HepG2 (cell line): ENCODE data around the gene LRP2. TPM values are rescaled to one million over a fixed set of nuclear protein-coding genes. Genes with fewer than 3 reads are reported as not detected.

ENCODE experiments used
- AKNA ChIP-seq: sonication (generic); formaldehyde crosslinking; IDR thresholded peaks from 2 replicates; pipeline ENCODE4 v1.4.0; 2020; ENCODE audit warnings: missing genetic modification reagents, borderline replicate concordance
- CC2D1A ChIP-seq: sonication (generic); formaldehyde crosslinking; IDR thresholded peaks from 2 replicates; pipeline ENCODE4 v1.8.1; 2023; ENCODE audit warnings: mild to moderate bottlenecking, missing genetic modification reagents
- ELF3 ChIP-seq: IDR thresholded peaks from 2 replicates; pipeline ENCODE4 v1.6.1; 2016; ENCODE audit warnings: missing genetic modification reagents, missing compliant biosample characterization
- HNF4A ChIP-seq: sonication (generic); formaldehyde crosslinking; IDR thresholded peaks from 2 replicates; pipeline ENCODE4 v1.4.0; 2020; ENCODE audit warnings: missing genetic modification reagents
- TAF1 ChIP-seq: sonication (generic); formaldehyde crosslinking; IDR thresholded peaks from 2 replicates; pipeline ENCODE4 v1.4.0; 2020; ENCODE audit warnings: missing genetic modification reagents
- ZKSCAN8 ChIP-seq: IDR thresholded peaks from 2 replicates; pipeline ENCODE4 v1.6.1; 2016; ENCODE audit warnings: borderline replicate concordance, missing genetic modification reagents, missing compliant biosample characterization
- ZNF275 ChIP-seq: sonication (generic); formaldehyde crosslinking; IDR thresholded peaks from 2 replicates; pipeline ENCODE4 v1.8.0; 2022; ENCODE audit warnings: missing genetic modification reagents, mild to moderate bottlenecking, inconsistent platforms, borderline replicate concordance
- polyA plus RNA-seq, 8 experiments: library from polyadenylated mRNA; depleted of rRNA in 3 of 8; stranded (reverse) in 7 of 8; unstranded in 1 of 8; fragments of >200 nt; fragmentation: Illumina TruSeq in 4 of 8; extraction: Trizol in 4 of 8; gene quantifications; 2 replicates each; pipeline versions ENCODE4 v1.2.1 to v1.2.3, GENCODE V29; 2011 to 2016; ENCODE audit warnings: low read depth in 4 of 8, missing spikeins in 1 of 8, mixed read lengths in 1 of 8; ENCODE audit not compliant: insufficient read depth in 1 of 8
- total RNA-seq, 5 experiments: library from RNA; depleted of rRNA; stranded (reverse); fragments of >200 nt; fragmentation: Illumina TruSeq; extraction: Trizol; gene quantifications; 2 replicates each; pipeline ENCODE4 v1.2.3, GENCODE V29; 2016; ENCODE audit warnings: low read depth in 1 of 5
- TF ChIP-seq, protein P1 (sequence below): sonication (generic); formaldehyde crosslinking; IDR thresholded peaks from 2 replicates; pipeline ENCODE4 v1.5.0; 2020; ENCODE audit warnings: mild to moderate bottlenecking, missing genetic modification reagents
- TF ChIP-seq, protein P2 (sequence below): sonication (generic); formaldehyde crosslinking; IDR thresholded peaks from 2 replicates; pipeline ENCODE4 v1.4.0; 2020; ENCODE audit warnings: missing genetic modification reagents
- TF ChIP-seq, protein P3 (sequence below): sonication (generic); formaldehyde crosslinking; IDR thresholded peaks from 2 replicates; pipeline ENCODE4 v1.4.0; 2020; ENCODE audit warnings: missing genetic modification reagents

LRP2 gene
- total and polyA plus RNA-seq, 2 of the 13 experiments (the other 11 are each of a cell fraction or from before 2014, with no cell fraction given), result 0.03 to 0.15 TPM

- TF ChIP-seq AKNA (CRISPR knock-in tag), result no peak
- TF ChIP-seq, protein P1, sequence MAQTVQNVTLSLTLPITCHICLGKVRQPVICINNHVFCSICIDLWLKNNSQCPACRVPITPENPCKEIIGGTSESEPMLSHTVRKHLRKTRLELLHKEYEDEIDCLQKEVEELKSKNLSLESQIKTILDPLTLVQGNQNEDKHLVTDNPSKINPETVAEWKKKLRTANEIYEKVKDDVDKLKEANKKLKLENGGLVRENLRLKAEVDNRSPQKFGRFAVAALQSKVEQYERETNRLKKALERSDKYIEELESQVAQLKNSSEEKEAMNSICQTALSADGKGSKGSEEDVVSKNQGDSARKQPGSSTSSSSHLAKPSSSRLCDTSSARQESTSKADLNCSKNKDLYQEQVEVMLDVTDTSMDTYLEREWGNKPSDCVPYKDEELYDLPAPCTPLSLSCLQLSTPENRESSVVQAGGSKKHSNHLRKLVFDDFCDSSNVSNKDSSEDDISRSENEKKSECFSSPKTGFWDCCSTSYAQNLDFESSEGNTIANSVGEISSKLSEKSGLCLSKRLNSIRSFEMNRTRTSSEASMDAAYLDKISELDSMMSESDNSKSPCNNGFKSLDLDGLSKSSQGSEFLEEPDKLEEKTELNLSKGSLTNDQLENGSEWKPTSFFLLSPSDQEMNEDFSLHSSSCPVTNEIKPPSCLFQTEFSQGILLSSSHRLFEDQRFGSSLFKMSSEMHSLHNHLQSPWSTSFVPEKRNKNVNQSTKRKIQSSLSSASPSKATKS (CRISPR knock-in tag), result no peak
- TF ChIP-seq TAF1 (CRISPR knock-in tag), result no peak
- TF ChIP-seq, protein P2, sequence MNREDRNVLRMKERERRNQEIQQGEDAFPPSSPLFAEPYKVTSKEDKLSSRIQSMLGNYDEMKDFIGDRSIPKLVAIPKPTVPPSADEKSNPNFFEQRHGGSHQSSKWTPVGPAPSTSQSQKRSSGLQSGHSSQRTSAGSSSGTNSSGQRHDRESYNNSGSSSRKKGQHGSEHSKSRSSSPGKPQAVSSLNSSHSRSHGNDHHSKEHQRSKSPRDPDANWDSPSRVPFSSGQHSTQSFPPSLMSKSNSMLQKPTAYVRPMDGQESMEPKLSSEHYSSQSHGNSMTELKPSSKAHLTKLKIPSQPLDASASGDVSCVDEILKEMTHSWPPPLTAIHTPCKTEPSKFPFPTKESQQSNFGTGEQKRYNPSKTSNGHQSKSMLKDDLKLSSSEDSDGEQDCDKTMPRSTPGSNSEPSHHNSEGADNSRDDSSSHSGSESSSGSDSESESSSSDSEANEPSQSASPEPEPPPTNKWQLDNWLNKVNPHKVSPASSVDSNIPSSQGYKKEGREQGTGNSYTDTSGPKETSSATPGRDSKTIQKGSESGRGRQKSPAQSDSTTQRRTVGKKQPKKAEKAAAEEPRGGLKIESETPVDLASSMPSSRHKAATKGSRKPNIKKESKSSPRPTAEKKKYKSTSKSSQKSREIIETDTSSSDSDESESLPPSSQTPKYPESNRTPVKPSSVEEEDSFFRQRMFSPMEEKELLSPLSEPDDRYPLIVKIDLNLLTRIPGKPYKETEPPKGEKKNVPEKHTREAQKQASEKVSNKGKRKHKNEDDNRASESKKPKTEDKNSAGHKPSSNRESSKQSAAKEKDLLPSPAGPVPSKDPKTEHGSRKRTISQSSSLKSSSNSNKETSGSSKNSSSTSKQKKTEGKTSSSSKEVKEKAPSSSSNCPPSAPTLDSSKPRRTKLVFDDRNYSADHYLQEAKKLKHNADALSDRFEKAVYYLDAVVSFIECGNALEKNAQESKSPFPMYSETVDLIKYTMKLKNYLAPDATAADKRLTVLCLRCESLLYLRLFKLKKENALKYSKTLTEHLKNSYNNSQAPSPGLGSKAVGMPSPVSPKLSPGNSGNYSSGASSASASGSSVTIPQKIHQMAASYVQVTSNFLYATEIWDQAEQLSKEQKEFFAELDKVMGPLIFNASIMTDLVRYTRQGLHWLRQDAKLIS (CRISPR knock-in tag), result no peak
- TF ChIP-seq ELF3 (CRISPR knock-in tag), result no peak
- no peak for TF ChIP-seq ZNF275 (CRISPR knock-in tag)
- no peak for TF ChIP-seq HNF4A
- no peak for TF ChIP-seq ZKSCAN8 (CRISPR knock-in tag)
- no peak for TF ChIP-seq CC2D1A
- TF ChIP-seq, protein P3, sequence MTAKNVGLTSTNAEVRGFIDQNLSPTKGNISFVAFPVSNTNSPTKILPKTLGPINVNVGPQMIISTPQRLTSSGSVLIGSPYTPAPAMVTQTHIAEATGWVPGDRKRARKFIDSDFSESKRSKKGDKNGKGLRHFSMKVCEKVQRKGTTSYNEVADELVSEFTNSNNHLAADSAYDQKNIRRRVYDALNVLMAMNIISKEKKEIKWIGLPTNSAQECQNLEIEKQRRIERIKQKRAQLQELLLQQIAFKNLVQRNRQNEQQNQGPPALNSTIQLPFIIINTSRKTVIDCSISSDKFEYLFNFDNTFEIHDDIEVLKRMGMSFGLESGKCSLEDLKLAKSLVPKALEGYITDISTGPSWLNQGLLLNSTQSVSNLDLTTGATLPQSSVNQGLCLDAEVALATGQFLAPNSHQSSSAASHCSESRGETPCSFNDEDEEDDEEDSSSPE, result no peak
These were observed 272.1 kb downstream of the LRP2 start (continued) for GRCh38 chr2:169090133-169090820.
